Stimulated activated CD4-positive, alpha-beta T cell treated with anti-CD3 and anti-CD28 coated beads, Interleukin-4, amount 100 ng/mL, for 1 hour (primary cell): Measurements from ENCODE around the gene CHN2.

Experiments
- DNase-seq: peaks from one replicate; pipeline ENCODE4 v3.0.0-alpha.2; 2020

The CHN2 gene

DNA sequence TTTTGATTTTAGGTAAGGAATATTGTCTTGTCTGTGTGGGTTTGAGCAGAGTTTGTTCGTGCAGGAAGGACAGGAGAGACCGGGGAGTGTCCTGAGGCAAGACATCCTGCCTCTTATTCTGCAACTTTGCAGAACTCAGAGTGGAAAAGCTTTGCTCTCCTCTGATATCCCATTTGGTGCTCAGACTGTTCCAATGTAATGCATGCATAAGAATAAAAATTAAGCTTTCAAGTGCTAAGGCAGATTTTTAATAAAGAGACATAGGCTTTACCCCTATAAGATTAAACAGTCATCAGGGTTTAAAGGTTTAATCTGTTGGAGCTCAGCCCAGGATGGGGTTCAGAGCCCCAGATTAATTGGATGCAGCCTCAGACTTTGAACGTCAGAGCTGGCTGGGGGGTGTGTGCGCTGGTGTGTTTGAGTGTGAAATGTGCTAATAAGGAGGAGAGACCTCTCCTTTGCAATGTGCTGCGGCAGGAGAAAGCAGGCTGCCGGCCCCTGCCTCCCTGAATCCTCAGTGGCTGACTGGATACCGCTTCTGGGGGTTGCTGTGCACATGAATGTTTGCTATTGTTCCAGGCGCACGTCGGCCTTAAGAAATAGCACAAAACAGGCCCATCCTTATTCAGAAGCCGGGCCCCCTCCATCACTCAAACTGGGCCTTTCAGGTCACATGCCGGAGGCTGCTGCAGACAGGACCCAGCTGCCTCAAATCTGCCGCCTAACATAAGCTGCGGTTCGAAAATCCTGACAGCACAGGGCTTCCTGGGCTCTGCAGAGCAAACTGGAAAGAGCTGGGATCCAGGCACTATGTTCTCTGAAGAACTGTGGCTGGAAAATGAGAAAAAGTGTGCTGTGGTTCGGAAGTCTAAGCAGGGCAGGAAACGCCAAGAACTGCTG lies 285.0 kb downstream of the CHN2 start:
- no peak for DNase-seq

DNA sequence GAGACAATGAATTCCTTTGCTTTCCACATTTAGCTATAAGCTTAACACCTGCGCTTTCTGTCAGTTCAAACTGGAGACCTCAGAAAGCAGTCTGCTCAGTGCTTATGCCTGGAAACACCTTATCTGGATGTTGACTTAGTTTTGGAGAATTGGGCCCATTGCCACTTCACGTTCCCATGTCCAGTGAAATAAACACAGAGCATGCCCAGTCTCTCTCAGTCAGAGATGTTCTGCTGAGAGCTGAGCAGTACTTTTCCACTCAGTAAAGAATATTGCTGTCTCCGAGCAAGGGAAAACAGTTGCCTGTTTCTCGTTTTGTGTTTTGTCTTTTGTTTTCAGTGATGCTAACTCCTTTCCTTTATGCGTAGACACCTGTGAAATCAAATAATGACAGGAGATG lies 285.9 kb downstream of the CHN2 start:
- no peak for DNase-seq

DNA sequence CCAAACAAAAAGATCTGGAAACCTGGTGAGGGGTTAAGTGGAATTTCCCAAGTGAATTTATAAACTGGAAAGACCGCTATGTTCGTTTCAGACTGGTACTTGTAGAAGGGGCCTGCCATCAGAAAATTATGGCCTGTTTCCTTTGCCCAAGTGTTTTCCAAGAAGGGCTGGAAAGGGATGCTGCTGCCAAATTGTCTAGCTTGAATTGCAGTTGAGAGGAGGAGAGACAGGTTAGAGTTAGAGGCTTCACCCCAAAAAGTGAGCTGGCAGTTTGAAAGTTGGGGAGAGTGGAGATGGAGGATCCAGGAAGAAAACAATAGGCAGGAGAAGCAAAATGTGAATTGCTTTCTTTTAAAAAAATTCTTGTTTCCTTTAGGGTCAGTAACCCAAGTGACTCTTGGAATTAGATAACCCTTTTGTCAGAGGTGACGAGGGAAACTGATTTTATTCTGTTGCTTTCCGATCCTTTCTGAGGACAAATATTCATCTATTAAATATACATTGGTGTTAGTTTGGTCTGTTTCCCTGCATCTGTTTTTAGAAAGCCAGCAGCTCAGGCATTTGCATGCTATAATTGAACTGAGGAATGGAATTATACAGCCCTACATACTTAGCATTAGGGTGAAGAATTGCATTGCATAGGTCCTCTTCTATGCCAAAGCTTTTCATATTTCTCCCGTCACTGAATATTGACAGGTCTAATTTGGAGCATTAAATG lies 286.5 kb downstream of the CHN2 start:
- no peak for DNase-seq

DNA sequence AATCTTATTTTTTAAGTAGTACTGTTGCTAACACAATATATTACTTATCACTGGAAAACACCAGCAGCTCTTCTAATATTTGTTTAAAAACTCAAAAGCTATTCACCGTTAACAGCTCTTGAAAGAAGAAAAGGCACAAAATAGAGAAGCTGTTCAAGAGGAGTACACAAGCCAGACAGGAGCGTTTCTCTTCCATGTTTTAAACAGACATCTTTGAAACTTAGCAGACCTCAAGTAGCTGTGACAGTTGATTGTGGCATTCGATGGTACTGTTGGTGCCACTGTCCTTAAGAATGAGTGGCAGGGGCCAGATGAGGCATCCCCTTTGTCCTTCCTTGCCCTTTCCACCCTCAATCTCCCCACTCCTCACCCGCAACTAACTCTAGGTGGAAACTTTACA lies 287.5 kb downstream of the CHN2 start:
- no peak for DNase-seq

DNA sequence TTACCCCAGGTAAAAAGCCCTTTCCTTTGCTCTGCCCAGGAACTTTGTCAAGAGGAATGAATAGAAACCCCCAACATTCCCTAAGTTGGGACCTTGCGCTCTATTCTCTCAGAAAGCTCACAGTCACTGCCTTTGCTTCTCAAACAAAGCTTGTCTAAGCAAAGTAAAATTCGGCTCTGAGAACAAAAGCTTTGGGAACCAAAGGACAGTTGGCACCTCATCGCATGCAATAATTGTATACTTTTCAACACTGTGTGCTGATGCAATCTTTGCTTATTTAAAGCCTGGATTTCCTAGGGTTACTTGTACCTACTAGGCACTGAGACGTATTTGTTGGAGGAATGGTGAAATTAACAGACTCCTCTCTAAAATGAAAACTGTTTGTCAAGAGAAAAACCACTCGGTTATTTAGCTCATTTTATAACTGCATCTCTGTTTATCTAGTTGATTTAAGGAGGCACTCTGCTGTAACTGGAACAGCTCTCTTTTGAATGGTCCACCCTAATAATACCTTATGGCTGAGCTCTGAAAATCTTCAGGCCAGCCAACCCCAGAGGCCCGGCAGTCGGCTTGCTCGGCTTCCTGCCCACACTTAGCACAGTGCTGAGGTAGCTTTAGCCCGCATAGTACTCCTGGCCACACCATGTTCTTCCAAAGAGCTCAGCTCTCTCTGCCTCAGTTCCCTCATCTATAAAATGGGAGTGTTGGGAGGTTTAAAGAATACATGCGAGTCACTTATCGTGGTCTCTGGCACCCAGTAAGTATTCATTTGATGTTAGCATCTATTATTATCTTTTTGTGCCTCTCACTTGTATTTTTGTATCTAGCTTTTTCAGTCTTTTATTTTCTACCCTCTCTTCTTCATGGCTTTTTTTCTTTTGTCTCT lies 288.9 kb downstream of the CHN2 start:
- no peak for DNase-seq

DNA sequence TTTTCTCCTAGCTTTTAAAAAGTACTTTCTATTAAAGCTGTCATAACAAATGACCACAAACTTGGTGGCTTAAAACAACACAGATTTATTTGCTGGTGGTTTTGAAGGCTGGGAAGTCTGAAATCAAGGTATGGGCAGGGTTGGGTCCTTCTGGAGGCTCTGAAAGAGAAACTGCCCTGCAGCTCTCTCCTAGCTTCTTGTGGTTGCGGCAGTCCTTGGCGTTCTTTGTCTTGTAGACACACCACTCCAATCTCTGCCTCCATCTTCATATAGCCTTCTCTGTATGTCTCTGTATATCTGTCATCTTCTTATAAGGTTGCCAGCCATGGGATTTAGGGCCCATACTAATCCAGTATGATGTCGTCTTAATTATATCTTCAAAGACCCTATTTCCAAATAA lies 289.7 kb downstream of the CHN2 start:
- DNase-seq = no peak

DNA sequence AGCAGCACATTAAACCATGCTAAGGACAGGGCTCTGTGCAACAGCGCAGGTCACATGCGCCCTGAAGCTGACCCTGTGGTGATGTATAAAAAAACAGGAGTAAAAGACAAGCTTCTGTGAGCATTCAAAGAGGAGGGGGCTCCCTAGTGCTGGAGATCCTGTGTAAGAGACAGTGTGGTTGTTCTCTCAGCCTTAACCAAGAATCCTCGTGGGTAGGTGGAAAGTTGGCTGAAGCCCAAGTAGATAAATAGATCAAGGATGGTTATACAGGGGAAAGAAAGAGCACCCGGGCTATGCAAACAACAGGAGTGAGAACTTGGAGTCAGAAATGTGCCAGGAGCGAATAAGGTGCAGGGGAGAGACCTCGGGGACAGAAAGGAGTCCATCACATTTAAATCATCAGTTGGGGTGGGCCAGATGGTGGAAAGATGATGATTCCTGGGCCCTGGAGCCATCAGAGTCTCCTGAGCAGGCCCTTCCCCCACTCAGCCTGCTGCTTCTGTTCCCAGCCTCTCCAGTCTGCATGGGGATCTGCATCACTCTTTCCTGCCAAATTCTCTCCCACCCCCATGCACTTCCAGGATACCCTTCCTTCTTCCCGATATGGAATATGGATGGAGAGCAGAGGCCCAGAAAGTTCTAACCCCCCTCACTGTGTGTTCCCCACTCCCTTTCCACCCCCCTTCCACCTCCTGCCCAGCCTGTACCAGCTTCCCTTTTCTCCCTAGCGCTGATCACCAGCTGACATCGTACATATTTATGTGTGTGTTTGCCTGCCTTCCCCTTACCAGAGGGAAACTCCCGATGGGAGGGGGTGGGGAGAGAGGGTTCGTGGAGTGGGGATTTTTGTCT lies 291.0 kb downstream of the CHN2 start:
- DNase-seq = no peak

DNA sequence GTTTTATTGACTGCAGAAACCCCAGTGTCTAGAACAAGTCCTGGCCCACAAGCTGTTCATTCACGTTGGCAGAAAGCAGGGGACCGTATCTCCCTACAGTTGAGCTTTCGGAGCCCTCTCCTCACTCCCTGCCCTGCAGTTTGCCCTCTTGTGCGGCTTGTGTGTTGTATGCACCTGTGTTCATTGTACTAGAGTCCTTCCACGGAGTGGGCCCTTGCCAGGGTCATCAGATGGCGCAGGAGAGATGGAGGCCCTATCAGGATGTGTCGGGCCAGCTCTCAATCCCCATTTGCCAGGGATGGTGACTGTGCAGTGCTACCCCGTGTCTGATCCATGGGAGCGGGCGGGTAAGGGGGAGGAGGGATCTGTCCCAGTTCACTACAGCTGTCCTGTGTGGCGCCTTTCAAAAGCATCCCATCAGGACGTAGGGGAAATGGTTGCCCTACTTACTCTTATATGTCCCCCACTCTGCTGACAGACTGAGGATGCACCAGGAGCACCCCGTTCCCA lies 291.7 kb downstream of the CHN2 start:
- DNase-seq = no peak

DNA sequence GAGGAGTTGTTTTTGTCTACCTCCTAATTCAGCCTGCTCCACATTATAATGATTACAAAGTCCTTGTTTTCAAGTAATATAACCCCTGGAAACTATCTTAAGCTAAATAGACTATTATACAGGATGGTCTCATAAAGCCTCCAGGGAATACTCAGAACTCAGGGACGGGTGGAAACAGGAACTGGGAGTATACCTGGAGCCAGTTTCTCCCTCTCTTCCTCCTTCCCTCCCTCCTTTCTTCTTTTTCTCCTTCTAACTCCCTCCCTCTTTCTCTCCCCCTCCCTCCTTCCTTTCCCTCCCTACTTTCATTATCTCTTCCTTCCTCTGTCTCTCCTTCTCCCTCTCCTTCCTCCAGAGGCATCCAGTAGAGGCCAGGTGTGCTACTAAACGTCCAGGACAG lies 292.8 kb downstream of the CHN2 start:
- DNase-seq = no peak

DNA sequence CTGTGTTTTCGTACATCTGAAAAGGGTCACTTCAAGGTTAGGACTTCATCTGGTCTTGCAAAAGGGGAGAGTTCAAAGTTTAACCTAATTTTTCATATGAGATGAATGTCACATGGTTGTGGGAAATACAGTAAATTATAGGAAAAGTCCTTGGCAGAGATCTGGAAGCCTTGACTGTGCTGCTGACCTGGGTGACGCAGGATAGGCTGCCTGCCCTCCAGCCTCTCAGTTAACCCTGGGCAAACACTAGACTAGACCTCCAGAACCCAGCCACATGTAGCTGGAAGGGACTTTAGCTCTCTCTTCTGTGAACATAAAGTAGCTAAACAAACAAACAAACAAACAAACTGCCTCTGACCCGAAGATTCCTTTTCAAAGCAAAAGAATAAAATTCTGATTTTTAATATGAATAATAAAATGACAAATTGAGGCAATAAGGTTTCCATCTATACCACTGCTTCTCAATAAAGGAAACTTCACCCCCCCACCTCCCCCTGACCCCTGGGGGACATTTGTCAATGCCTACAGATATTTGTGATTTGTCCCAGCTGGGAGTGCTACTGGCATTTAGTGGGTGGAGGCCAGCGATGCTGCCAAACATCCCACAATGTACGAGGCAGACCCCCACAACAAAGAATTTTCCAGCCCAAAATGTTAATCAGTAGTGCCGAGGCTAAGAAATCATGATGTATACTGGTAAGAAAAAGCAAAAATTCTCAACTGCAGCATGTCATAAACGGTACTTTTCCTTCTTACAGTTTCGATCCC lies 293.8 kb downstream of the CHN2 start:
- no peak for DNase-seq

DNA sequence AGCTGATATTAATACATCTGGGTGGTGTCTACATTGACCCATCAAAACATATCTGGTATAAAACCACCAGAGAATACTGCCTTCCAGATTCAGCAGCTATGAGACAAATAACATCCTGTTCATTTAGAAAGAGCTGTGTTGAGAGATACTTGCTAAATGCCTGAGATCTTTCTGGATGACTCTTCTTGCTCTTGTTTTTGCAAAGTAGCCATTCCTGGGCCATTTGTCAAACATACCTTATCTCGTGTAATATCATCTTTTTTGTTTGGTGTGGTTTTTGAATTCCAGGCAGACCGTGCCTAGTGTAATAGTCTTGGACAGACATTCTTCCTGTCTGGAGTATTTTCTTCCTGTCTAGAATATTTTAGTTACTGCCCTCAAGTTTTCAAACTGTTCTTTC lies 294.4 kb downstream of the CHN2 start:
- no peak for DNase-seq

DNA sequence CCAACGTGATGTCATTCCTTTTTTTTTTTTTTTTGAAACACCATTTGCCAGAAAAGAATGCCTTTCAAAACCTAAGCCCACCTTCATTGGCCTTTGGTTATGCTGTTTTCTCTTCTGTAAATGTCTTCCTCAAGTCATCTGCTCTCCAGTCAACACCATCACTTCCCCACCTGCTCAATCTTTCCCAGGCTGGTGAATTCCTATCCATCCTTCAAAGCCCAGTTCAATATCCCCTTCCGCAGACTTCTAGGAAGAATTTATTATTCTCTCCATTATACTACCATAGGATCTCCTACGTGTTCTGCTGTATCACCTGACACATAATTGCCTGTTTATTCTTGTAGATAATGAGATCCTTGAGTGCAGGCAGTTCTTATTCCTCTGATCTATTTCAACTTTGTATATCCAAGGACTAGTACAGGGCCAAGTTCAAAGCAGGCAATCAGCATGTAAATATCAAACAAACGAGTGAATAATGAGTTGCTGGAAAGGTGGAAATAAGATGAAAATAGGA lies 295.6 kb downstream of the CHN2 start:
- no peak for DNase-seq

DNA sequence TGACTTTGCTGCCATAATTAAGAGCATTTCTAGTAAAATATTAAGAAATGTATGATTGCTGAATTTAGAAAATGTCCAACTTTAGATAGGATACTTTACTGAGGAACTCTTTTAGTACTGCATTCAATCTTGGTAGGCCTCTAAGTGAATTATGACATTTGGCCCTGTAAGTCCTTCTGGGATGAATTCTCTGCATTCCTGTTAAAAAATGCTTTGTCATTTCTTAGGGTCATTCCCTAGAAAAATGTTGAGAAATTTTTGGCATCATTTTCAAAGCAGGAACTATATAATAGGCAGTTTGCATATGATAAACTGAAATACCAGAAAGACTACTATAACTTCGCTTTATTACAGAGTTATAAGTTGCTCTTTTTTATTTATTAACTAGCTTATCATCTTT lies 299.8 kb downstream of the CHN2 start:
- no peak for DNase-seq

DNA sequence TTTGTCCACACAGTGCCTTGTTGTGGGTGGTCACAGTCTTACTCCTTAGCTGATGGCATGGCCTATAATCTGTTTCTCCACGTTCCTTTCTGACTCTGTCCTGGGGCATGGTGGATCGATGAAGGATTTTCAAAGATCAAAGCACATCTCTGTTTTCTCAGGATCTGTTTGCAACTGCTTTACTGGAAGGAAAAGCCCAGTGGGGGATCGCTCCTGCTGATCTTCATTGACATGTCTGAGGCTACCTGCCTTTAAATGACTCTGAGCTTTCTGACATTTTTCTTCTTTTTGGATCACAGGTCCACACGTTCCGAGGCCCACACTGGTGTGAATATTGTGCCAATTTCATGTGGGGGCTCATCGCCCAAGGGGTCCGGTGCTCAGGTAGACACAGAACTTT lies 301.1 kb downstream of the CHN2 start:
- no peak for DNase-seq

DNA sequence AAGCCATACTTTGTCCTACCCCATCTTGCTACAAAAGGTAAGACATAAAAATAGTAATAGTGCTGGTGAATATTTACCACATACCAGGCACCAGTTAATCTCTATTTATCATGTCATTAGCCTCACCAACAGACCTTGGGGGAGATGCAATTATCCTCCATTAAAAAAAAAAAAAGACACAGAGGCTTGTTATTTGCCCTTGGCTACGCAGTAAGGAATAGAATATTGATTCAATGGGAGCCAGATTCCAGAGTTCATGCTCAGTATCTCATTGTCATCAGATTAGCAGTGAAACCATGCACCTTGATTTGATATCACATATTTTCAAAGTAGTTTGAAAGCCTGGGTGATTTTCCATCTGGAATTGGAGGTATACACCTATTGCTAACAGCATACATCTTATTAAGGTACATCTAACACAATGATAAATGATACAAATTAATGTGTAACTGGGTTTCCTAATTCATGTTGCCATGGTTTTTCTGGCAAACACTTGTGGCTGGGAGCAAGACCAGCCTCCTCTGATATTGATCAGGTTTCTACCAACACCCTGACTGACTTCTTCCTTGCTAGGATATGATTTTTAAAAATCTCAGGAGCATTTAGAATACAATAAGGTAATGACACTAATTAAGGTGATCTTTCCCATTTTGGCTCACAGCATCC lies 301.9 kb downstream of the CHN2 start:
- no peak for DNase-seq

DNA sequence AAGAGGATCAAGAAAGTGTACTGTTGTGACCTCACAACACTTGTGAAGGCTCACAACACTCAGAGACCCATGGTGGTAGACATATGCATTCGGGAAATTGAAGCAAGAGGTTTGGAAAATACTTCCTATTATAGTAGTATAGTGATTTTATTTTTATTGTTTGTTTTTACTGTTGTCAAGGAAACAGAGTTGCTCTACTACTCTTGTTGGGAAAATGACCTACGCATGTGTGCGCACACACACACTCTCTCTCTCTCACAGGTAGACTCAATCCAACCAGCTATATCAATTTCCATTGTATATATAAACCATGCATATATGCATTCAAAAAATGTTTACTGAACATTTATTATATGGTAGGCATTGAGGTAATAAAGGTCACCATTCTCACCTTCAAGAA lies 305.4 kb downstream of the CHN2 start:
- DNase-seq = no peak

DNA sequence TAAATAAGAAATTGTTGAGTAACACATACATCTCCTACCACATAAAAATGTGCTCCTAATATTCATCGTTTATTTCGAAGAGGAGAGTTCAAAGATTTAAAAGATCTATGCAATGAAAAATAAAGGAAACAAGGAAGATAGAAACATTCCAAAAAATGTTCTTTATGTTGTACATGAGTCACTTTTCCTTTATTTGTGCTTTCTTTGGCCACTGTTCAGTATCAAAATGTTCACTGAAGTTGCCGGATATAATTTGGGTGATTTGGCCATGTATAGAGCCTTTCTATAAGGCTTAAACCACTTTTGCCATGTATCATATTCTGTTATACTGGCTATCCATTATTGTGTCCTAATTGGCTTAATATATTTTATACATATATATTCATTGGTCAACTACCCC lies 306.1 kb downstream of the CHN2 start:
- DNase-seq = no peak

DNA sequence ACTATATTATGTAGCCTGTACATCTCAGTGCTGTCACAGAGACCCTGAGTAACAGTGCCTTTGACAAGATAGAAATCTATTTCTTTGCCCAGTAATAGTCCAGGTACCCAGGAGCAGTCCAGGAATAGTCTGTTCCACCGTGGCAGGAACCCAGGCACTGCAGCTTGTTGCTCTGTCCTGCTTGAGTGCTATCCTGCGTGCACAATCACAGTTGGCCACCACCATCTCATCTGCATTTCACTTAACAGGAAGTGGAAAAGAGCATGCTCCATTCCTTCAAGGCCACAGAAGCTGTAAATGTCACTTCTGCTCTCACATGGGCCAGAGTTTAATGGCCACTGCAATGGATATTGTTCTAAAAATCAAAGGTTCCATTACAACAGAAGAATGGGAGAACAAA lies 307.6 kb downstream of the CHN2 start:
- DNase-seq = no peak

DNA sequence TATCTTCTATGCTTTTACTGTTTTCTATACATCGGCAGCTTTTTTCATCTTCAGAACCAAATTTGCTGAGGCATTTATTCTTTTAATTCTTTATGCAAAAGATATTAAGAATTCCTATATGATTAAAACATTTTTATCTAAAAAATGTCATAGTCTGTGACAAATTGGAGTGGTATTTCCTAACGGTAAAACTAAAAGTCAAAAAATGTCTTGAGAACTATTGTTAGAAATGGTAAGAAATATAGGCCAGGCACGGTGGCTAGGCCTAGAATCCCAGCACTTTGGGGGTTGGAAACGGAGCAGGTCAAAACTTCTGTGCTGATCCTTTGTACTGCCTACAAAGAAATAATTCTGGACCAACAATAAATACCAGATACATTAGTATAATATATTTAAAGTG lies 311.4 kb downstream of the CHN2 start:
- DNase-seq = no peak

DNA sequence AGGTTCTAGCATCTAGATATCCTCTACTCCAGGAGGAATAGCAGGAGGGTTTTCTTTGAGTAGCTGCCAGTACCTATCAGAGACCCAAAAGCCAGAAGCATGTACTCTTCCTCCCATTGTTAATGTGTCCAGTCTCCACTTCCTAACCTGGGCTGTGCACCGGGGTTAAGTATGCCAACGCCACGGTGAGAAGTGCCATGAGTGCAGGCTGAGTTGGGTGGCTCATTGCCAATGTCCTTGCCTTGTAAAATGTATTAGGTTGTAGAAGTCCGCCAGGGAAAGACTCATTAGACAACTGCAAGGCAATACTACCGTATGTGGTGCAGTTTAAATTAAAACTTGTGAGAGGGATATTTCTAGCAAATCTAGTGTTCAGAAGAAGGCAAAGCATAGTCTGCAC lies 314.0 kb downstream of the CHN2 start:
- no peak for DNase-seq

DNA sequence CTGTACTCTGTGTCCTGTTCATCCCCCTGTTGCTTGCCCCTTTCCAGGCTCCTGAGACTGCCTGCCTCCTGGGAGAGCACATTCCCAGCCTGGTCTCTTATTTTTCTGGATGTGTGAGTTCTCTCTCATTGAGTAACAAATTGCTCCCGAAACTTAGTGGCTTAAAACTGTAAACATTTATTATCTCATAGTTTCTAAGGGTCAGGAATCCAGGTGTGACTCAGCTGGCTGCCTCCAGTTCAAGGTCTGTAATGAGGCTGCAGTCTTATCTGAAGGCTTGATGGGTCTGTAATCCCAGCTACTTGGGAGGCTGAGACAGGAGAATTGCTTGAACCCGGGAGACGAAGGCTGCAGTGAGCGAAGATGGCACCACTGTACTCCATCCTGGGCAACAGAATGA lies 315.5 kb downstream of the CHN2 start:
- no peak for DNase-seq
